ACHN (cell line): ENCODE measurements around the gene PMEPA1.

Experiments
- DNase-seq: peaks from one replicate; pipeline ENCODE4 v3.0.0-alpha.2; 2015
- in situ Hi-C: cut with HindIII; loops from 2 replicates; pipeline ENCODE4 v1.10.0; 2017; ENCODE audit warnings: low sequenced_read_pairs, low pct_ligation_motif_present, low pct_unique_long_range_greater_than_20kb

The PMEPA1 gene

DNA sequence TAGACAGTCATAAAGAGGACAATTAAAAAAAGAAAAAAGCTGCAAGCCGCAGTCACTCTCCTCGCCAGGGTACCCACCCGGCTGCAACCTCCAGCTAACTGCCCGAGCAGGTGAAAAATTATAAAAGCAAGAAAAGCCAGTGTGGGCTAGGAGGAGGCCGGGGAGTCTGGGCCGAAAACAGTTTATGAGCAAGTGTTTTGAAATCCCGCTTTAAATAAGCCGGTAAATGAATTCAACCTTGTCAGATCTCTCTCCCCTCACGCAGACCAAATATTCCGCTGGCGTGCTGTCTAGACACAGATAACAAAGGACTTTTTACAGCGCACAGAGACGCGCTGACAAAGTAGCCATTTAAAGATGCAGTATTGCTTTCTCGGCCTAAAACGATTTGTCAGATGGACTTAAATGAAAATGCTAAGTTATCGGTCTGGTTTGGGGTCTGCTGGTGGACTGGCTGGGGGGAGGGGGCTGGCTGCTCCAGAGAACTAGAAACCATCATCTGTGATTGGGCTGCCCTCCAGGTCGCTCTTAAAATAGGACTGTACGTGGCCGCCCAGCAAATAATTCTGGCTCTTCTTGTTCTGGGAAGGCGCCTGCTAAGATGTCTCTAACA, 24.6 kb downstream of the PMEPA1 start:
- DNase-seq: no peak
- in situ Hi-C loops: no loop called here

DNA sequence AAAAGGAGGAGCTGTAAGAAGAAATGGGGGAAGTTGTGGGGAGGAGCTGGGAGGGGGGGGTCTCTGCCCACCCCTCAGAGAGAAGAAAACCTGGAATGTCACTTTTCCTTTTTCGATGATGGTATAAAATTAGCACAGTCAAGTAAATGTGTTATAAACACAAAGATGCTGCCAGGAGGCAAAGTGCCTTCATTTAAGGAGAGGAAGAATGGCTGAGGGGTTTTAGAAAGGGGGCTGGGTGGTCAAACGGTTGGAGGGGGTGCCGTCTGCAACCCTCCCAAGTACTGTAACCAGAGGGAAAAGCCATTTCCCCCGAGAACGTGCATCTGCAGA, 25.0 kb downstream of the PMEPA1 start:
- in situ Hi-C loops: no loop called here
- no peak for DNase-seq

DNA sequence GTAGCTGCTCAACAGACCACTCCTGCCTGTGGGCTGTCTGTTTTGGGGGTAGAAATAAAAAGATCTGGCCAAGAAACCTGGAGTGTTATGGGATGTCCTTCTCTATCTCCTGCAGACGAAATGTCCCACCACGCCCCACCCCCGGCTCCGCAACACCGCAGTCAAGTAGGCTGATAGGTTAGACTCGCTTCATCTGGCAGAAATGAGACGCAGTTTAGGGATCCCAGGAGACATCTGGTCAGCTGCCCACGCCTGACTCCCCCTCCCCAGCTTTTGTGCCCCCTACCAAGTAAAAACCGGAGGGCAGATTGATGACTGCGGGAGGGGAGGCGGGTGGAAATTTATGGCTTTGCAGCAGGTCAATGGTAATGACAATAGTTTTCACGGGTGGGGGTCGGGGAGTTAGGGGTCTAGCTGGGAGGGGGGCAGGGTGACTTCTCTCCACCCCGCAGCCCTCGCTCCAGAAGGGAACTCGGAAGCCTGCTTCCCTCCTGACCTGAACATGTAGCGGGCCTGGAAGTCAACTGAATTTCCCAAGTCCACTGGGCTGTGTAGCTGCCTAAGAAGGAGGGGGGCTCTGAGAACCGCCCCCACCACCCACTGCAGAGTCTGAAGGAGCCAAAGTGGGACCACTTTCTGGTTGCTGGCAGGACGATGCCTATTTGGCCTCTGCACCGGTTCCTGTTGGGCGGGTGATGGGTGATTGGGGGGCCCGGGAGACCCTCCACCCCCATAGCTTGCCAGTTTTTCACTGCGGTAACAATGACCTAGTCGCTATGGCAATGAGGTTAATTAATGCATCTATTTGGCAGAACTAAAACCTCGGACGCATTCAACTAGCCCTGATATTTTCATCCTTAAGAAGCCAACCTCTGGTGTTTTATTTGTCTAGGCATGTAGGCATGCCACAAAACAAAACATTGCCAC, 25.7 kb downstream of the PMEPA1 start:
- in situ Hi-C loops: no loop called here

DNA sequence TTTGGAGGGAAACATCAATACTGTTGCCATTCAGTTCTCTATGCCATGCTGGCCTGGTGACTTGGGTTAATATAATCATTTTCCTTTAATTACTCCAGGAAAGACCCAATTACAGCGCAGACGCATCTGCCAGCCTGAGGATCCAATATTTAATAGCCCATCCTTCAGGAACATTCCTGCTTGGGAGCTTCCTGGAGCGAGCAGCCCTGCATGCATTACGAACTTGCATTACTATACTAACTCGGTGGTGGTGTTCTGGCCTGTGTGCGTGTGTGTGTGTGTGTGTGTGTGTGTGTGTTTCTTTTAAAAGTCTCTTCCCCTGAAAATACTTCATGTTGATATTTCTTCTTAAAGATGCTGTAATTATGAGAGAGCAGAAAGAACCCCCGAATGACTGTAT, 26.5 kb downstream of the PMEPA1 start:
- in situ Hi-C loops: no loop called here
- no peak for DNase-seq

More for the DNA sequence above, 25.7 kb downstream of the PMEPA1 start:
- DNase-seq: no peak

DNA sequence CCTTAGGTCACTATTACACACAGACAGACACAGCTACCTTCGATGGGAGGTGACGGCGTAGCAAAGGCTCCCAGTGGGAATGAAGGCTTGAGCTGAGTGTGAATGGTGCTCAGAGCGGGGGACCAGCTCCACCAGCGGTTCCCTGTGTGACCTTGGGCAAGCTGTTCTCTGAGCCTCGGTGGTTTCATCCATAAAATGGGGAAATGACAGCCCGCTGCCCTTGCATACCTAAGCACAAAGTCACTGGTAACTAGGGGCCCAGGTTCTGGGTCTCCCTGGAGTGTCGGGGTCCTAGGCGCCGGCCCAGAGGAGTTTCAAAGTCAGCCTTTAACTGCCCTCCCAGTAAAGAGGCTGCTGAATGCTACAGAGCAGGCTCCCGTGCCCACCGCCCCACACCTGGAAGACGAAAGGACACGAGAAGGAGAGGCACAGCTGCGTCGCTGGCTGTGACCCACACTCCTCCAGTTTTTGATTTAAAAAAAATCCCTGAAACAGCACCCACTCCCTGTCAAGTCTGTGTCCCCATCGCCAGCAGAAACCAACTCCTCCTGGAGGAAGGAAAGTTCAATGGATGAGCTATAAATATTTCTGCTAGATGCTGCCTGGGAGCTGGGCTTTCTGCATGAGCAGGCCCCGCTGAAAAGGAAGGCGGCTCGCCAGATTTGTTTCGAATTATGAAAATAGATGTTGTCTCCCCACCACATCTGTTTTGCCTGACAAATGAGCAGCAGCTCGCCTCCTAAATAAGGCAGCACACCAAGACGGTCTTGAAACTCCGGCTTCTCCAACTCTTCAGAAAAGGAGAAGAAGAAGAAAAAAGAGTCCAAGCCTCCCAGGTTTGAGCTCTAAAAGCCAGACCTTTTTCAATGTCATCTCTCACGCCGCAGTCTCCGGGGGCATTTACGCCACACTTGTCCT, 27.4 kb downstream of the PMEPA1 start:
- DNase-seq: no peak
- in situ Hi-C loops: no loop called here

DNA sequence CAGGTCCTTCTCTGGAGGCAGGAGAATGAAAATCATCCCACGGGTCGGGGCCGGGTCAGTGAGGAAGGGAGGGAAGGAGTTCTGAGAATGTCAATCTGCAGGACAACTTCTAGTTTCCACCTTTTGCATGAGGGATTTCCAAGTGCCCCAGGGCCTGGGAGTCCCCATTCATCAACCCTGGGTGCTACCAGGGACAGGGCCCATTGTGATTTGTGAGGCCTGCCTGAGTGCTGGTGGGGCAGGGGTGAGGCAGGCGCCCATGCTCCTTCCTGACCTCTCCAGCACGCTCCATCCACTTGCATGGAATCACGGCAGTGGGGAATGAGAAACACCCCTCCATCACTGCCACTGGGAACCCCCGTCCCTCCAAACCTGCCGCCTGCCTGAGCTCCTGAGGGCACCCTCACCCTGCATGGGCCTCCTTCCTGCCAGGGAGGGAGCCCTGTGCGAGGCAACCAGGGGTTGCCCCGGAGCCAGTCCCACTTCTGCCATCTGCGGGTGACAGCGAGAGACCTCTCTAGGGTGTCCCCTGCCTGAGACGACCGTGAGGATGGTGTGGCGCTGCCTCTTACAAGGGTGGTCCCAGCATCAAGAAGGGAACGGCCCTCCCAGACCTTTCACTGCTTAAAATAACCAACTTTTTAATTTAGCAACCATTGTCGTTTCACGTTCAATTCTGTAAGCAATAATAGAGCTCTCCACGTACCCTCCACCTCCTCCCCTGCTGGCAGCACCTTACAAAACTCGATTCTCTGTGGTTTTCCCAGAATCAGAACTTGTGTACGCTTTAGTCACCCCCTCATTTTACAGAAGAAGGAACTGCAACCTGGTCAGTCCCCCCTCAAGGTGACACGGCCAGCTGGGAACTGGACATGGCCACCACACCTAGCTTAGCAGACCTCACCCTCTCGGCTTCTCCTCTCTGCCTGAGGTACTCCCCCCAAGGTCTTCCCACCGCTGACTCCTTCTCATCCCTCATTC, 28.6 kb downstream of the PMEPA1 start:
- DNase-seq: no peak
- in situ Hi-C loops: no loop called here

DNA sequence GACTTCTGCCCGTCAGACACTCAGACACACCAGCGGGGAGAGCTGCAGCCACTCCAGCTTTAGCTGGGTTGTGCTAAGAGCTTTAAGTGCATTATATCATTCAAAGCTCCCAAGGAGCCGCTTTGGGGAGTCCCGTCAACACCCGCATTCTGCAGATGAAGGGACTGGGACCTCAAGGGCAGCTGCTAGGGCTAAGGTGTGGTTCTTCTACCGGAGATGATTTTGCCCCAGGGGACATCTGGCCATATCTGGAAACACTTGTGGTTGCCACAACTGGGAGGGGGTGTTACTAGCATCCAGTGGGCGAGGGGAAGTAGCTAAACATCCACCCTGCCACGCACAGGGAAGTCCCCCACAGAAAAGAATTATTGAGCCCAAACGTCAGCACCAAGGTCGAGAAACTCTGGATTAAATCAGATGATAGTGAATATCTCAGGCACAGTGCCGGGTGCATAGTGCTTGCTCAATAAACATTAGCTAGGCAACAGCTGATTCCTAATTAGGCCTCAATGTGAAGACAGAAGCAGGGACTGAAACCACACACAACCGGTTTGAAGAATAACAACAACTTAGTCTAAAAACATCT, 29.6 kb downstream of the PMEPA1 start:
- no peak for DNase-seq
- in situ Hi-C loops: no loop called here

DNA sequence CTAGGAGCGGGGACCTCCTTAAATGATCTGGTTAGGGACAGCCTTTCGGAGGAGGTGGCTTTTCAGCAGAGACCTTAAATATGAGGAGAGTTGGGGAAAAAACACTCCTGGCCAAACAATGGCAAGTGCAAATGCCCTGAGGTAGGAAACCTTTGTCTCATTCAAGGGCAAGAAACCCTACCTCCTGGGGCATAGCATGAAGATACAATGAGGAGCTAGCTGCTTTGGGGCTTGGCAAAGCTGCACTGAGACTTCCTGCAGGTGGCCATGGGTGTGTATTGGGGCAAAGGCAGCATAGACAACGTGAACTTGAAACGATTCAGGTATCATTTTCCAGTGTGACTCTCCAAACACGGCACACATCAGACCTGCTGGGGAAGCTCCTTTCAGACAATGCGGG, 30.7 kb downstream of the PMEPA1 start:
- no peak for DNase-seq
- in situ Hi-C loops: no loop called here

DNA sequence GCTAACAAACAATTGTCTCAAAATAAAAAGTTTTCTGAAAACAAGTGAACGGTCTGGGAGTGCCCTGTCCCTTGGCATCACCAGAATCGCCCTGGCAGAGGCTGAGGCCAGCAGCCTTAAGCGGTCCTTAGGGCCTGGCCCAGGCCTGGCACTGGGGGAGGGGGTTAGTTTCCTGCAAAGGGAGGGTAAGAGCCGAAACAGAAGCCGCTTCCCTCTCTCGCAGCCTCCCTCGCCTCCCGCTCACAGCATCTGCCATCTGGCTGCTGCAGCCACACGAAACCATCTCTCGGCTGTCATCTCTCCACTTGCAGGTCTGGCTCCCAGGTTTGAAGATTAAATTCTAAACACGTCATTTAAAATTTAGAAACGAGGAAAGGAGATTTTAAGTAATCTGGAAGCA, 31.5 kb downstream of the PMEPA1 start:
- no peak for DNase-seq
- in situ Hi-C loops: no loop called here

DNA sequence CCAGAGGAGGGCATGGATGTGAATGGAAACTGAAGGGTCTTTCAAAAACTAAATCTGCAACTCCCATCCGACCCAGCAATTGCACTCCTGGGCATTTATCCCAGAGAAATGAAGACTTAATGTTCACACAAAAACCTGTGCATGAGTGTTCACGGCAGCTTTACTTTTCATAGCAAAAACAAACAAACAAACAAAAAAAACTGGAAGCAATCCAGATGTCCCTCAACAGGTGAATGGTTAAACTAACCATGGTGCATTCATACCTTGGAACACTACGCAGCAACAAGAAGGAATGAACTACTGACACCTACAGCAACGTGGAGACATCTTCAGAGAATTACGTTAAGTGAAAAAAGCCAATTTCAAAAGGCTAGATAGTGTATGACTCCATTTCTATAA, 32.2 kb downstream of the PMEPA1 start:
- DNase-seq: no peak
- in situ Hi-C loops: no loop called here

DNA sequence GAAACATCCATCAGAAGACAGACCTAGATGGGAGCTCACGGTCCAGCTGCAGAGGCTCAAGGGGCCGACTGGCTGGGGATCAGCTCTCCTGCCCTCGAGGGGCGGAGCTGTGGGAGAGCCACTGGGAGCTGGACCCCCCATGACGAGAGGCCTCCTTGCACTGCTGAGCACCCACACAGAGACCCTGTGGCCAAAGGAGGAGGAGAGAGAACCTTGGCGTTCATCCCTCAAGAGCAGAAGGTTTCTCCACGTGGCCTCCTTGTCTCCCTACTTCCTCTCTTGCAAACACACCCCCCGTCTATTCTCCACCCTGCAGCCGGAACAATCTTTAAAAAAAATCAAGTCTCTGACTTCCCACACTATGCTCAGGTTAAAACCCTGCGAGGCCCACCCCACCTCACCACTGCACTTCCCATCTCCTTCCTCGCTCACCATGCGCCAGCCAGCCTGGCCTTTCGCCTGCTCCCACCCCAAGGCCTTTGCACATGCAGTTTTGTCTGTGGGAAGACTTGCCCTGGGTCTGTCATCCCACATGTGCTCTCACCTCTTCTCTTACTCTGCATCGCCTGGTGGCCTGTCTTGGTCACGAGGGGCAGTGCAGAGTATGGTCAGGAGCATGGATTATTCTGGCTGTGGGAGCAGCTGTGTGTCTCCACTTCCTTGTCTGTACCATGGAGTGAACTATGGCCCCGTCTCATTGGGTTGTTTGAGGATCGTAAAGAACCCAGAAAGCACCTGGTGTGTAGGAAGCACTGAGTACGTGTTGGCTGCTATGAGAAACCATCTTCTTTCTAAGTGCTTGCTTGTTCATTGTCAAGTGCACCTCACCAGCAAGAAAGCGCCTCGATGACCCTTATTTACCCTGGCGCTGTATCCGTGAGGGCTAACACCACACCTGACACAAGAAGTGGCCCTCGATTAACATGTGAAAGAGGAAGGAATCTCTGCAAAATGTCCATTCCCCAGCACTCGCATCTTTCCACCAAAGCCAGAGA, 32.9 kb downstream of the PMEPA1 start:
- in situ Hi-C loops: no loop called here
- DNase-seq: no peak

DNA sequence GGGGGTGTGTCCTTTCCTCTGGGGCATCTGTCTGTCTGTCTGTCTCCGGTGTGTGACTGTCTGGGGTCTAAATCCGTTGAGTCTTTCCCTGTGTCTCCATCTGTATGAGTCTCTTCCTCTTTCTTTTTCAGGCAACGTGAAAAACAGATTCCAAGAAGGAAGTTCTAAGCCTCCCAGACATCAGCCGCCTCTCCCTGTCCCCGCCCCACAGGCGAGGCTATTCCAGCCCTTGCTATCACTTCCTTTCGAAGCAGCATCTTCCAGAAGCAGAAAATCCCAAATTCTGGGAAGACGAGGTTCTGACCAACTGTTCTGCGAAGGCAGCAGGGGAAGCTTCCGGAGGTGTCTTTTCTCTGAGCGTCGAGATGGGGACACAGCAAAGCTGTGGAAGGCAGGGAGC, 34.0 kb downstream of the PMEPA1 start:
- in situ Hi-C loops: no loop called here
- no peak for DNase-seq

DNA sequence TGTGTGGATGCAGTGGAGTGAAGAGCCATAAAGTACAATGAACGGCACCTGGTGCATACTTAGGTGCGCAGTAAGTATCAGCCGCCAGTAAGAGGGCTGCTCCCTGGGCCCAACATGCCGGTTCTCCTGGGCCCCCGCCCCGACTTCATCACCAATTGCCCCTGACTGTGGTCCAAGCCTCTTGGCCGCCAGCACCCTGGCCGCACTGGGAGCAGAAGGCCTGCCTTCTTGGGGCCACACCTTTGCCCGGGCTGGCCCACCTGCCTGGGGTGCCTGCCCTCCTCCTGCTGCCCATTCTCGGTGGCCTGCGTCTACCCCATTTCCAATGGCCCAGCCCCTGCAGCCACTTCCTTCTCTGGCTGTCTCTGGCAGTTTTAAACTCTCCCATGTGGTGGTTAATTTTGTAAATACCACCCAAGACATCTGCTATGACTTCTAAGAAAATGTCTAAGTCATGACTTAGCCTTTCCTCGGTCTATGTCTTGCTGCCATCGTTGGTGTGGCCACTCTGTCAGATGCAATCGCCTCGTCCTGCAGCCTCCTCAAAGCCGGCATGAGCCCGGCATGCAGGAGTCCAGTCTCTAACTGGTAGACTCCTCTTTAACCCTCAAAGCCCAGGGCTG, 36.8 kb downstream of the PMEPA1 start:
- no peak for DNase-seq
- in situ Hi-C loops: no loop called here

DNA sequence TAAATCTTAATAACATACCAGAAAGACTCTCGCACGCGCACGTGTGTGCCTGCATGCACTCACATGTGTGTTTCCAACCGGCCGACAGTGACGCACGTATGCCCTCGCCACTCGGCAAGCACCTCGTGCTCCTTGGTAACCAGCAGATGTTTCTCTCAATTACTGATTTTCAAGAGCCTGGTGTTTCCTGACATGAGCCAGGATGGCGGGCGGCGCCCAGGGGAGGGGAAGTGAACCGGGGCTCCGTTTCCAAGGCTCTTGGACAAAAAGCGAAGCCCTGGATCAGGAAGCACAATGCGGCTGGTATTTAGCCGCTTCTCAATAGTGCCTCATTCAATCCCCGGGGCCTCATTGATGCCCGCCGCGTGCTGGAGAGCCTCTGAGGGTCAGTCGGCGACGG, 37.7 kb downstream of the PMEPA1 start:
- no peak for DNase-seq
- in situ Hi-C loops: no loop called here

DNA sequence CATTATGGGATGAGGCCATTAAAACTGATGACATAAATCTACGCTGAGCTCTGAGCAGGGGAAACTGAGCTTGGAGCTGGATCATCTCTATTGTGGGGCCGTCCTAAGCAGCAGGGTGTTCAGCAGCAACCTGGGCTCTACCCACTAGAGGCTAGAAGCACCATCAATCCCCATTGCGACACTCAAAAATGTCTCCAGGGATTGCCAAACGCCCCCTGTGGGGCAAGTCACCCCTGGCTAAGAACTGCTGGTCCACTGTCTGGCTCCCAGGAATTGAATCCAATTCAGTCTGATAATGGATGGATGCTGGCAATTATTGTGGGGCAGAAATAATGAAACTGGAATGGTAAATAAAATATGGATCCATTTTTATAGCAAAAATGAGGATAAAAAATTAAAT, 38.2 kb downstream of the PMEPA1 start:
- no peak for DNase-seq
- in situ Hi-C loops: no loop called here

DNA sequence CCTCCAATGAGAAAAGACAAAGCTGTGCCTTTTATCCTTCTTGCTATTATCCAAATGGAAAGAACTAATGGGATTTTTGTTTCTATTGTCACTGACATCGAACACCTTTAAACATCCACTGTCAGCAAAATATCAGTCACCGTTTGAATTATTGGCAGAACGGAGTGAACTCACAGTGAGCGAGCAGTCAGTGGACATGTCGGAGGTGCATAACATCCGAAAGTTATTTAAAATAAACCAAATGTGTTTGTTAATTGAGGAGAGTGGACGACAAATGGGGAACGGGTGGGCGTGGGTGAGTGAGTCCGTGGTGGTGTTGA, 38.8 kb downstream of the PMEPA1 start:
- no peak for DNase-seq
- in situ Hi-C loops: no loop called here
